Raji (cell line): Measurements from ENCODE around the gene STARD13.

Experiments used
- POLR2A ChIP-seq: IDR thresholded peaks from 2 replicates; pipeline ENCODE4 v1.6.1; 2011; ENCODE audit warnings: low read depth, low read length, control low read depth; ENCODE audit not compliant: insufficient read depth

STARD13 gene, protein sequence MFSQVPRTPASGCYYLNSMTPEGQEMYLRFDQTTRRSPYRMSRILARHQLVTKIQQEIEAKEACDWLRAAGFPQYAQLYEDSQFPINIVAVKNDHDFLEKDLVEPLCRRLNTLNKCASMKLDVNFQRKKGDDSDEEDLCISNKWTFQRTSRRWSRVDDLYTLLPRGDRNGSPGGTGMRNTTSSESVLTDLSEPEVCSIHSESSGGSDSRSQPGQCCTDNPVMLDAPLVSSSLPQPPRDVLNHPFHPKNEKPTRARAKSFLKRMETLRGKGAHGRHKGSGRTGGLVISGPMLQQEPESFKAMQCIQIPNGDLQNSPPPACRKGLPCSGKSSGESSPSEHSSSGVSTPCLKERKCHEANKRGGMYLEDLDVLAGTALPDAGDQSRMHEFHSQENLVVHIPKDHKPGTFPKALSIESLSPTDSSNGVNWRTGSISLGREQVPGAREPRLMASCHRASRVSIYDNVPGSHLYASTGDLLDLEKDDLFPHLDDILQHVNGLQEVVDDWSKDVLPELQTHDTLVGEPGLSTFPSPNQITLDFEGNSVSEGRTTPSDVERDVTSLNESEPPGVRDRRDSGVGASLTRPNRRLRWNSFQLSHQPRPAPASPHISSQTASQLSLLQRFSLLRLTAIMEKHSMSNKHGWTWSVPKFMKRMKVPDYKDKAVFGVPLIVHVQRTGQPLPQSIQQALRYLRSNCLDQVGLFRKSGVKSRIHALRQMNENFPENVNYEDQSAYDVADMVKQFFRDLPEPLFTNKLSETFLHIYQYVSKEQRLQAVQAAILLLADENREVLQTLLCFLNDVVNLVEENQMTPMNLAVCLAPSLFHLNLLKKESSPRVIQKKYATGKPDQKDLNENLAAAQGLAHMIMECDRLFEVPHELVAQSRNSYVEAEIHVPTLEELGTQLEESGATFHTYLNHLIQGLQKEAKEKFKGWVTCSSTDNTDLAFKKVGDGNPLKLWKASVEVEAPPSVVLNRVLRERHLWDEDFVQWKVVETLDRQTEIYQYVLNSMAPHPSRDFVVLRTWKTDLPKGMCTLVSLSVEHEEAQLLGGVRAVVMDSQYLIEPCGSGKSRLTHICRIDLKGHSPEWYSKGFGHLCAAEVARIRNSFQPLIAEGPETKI

DNA sequence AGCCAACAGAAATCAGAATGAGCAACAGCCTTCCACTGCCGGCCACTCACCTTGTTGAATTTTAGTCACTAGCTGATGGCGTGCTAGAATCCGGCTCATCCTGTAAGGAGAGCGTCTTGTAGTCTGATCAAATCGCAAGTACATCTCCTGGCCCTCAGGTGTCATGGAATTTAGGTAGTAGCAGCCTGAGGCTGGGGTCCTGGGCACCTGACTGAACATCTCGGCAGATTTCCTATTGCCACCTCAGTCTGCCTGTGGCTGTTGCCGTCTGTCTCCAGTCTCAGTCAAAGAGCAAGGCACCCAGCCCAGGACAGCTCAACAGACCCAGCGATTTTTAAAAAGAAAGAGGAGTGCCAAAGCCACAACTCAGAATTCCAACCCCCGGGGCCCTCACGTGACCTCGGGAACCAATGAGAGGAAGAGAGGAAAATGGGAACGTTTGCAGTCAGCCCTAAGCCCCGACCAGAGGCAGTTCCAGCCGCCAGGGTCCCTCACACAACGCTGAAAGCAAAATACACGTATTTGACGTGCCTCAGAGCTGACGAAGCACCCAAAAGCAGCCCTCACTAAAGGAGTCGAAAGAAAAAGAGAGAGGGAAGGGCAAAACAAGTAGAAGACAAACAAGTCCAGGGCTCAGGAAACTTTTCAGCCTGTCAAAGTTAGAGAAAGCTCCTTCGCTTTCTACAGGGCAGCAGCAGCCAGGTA lies at the start of gene STARD13:
Gene STARD13 (minus strand): TSS at position 336 of the 705 bp plus-strand sequence. CDS start 117 bp downstream, at position 219.
- no peak for TF ChIP-seq POLR2A

DNA sequence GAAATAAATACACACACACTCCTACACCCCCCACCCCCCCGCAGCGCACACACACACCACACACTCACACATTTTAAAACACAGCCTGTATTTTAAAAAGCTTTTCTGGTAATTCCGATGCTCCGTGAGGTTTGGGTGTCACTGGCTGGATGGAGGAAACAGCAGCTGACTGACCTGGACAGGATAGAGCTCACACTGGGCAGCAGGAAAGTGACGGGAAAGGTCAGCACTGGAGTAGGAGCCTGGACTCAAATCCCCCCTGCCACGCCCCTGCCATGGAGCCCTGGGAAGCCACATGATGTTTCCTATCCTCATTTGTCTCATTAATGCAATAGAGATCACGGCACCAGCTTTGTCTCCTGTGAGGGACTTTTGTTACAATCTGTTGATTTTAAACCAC lies 49.3 kb upstream of the STARD13 start:
- TF ChIP-seq POLR2A: no peak

DNA sequence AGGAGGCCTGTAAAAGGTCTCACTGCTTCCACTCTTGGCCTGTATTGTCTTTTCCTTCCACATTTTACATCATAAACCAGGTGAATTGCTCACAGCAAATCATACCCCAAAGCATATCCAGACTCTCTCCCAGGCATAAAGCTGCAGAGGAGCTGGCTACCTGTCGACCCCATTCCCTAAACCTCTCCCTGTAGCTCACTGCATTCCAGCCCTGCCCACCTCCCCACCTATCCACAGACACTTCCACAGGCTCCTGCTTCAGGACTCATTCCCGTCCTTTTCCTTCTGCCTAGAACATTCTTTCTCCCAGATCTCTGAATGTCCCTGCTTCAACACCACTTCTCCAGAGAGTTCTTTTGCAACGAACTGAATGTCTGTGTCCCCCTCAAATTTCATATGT lies 46.4 kb upstream of the STARD13 start:
- TF ChIP-seq POLR2A: no peak

DNA sequence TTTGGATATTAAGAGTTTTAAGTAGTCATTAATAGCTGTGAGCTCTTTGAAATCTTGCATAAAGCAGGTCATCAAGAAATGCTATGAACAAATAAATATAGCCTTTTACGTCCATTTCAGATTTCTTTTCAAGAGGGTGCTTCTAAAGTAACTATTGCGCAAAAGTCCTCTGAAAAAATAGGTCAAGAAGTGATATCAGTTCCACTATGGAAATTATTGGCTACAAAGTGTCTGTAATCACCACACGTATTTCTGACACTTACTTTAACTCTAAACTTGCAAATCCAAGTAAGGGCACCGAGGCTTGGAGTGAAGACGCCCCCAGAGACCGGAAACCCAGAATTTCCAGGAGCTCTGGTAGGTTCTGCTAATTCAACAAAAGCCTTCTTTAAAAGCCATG lies 44.9 kb upstream of the STARD13 start:
- no peak for TF ChIP-seq POLR2A

DNA sequence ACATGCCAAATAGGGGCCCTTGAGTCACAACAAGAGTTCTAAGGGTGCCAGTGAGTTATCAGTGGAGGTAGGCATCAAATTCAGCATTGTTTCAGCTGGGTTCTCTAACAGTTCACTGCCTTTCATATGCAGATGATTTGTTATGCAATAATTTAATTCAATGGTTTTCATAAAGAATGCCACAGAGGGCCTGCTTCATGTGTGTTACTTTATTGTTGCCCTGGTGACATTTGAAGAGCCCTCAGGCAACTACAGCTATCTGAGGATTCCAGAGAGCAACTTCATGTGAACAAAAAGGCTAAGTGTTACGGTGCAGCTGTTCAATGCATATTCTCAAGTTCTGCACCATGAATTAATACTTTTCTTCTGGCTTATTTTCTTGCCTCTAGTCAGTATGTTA lies 43.1 kb upstream of the STARD13 start:
- TF ChIP-seq POLR2A: no peak

DNA sequence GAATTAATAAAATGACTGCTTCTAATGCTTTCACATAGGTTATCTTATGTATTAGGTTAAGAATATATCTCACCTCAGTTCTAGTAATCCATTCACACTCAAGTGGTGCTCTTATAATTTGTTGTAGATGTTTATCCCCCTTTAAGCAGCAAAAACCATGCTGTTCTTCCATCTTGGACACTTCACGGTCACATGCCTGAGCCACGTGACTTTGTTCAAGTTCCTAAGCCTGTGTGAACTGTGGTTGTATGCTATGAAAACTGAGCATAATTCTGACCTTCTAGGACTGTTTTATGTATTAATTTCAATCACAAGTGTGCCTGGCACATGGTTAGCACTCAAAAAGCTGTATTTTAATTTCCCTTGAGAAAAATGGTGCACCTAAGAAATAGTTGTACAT lies 41.2 kb upstream of the STARD13 start:
- TF ChIP-seq POLR2A: no peak

DNA sequence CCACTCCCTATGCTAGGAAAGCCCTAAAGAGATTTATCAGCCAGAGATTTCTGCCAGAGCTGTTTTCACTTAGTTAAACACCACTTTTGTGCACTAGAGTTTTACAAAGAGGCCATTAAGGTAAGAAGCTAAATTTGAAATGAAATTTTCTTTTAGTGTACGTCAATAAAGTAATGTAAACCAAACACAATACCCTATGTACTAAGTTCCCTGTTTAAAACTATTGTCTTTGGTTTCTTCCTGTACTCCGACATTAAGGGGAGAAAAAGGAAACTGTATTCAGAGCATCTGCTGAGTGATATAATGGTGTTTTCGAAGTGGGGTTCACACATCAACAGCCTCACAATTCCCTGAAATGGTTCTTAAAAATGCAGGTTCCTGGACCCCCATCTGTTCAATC lies 40.7 kb upstream of the STARD13 start:
- no peak for TF ChIP-seq POLR2A

DNA sequence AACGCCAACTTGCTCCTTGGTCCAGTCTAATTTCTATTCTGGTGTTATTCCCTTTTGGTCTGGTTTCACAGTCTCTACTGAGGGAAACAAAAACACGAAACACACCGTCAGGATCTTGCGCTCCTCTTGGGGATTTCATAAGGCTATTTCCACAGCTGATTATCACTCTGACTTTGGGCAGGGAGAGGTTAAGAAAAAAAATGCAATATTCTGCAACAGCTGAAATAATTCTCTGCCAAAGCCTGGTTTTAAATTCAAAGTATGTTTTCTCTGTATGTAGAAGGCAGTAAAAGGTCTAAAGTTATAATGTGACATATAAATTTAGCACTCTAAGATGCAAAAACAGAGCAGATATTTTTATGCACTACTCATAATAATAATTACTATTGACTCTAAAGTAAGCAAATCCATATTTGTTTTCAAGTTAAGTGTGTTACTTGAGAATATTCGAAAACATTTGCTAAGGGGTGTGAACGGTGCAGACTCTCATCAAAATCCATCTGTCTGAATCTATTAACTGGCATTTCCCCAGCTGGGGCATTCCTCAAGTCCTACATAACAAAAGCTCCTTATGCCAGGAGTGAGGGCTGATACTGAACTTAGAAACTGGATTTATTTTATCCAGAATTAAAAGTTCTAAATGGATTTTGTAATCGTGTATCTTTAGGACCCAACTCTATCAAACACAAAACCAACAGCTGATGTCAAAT lies 38.4 kb upstream of the STARD13 start:
- TF ChIP-seq POLR2A: no peak

DNA sequence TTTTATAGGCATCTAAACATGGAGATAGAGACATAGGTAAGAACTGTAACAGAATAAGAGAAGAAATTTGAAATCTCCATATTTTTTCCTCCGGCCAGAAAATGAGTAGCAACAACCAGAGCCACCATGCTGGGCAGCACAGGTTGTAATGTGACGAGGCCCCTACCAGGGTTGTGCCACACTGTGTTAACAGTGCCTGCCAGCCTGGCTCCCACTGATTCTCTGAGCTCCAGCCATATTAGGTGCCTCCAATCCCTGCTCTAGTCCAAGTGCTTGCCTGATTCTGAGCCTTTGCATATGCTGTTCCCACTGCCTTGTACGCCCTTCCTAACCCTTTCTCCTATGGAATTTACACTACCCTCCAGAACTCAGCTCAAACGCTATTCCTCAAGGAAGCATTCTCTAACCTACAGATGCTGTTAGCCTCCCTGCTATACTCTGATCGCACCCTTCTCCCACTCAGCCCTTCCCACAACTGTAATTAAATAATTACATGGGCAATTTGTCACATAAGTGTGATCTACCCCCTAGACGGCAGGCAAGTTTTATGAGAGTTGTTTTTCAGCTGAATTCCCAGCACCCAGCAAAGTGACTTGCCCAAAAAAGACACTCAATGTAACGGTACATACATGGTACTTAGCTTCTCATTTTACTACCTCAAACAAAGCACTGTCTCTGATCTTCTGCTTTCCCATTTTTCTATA lies 37.6 kb upstream of the STARD13 start:
- no peak for TF ChIP-seq POLR2A

DNA sequence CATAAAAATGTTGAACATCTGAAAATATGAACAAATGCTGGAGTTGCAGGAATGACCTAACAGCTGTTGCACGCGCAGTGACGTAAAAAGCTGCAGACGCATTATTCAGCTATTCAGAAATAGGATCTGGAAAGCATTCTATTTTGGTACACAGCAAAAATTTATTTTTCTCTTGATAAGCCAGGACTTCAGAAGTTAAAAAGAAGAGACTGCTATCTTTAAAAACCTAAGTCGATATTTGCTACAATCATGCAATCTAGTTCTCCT lies 36.9 kb upstream of the STARD13 start:
- TF ChIP-seq POLR2A: no peak

DNA sequence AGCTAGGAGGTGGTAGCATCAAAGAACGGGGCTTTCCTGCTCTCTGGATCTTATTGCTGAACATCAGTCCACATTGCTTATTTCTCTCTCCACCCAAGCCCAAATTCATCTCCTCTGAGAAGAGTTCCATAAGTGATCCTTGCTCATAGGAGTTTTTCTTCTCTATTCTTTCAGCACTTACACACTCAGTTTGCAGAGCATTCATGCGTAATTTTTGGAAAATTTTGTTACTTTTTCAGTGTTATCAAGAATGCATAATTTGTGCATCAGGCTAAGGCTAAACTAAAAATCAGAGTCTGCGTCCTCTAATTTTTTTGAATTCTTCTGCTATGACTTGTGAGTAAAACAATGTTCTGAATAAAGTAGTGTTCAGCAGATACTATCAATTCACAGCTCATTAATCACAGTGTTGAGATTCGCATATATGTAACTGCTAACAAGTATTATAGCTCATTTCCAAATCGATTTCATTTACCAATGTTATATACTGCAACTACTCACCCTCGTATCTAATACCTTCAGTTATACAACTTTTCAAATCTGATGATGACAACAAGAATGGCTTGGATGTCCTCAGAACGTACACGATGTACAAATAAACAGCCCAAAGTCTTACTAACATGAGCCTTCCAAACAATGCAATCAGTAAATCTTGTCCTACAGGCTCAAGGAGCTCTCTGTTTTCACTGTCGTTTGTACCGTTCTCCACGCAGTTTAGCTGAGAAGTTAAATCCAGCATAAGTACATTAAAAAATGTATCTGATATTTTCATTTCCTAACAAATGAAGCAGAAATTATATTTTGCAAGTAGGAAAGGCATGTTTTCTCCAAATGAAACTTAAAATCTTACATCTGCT lies 36.4 kb upstream of the STARD13 start:
- no peak for TF ChIP-seq POLR2A

DNA sequence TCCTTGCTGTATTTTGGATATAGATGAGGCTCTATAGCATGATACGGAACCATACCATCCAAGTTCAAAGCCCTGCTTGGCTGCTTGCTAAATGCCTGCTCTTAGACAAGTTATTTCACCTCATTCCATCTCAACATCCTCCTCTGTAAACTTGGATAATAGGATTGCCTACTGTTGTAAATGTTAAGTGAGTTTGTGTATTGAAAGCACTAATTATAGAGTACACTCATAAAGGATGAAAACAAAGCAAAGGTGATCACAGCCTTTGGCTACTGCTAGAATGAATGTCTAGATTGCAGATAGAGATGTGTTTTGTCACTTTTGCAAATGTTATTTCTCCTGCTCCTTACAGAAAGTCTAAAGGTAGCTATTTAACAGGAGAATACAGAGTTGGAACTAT lies 34.3 kb upstream of the STARD13 start:
- TF ChIP-seq POLR2A: no peak

DNA sequence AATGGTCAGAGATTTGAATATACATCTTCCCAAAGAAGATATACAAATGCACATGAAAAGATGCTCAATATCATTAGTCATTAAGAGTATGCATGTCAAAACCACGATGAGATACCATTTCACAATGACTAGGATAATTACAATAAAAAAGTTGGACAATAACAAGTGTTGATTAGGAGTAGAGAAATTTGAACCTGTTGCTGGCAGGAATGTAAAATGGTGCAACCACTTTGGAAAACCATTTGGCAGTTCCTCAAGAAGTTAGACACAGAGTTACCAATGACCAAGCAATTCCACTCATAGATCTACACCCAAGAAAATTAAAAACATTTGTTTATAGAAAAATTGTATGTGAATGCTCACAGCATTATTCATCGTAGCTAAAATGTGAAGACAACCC lies 33.2 kb upstream of the STARD13 start:
- TF ChIP-seq POLR2A: no peak

DNA sequence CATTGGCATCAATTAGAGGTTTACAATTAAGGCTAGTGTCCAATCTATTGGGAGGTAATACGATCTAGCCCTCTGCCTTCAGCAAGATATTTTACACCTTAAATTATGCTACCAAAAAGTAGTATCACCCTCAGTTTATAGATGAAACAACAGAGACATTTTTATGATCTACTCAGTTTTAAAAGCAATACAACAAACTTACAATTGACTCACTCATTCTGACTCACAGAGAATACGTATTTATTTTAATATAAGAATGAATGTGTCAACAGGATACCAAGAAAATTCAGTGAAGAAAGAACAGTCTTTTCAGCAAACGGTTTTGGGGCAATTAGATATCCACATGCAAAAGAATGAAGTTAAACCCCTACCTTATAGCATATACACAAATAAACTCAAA lies 32.5 kb upstream of the STARD13 start:
- TF ChIP-seq POLR2A: no peak

DNA sequence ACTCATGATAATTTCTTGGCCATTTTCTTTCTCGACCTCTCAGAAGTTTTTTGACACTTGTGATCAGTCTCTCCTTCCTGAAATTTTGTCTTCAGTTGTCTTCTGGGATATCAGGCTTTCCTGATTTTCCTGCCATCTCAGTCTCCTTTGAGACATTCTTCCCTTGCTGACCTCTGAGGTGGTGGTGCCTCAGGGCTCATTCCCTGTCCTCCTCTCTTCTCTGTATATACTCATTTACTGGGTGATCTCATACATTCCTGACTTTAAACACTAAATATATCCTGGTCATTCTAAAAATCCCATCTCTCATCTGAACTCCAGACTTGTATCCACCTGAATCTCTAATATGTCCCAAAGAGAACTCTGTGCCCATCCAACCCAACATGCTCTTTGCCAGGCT lies 31.3 kb upstream of the STARD13 start:
- TF ChIP-seq POLR2A: no peak
